Left ventricle myocardium inferior (tissue), 1 donor: Measurements from ENCODE around the gene DBR1. TPM values are rescaled to one million over a fixed set of nuclear protein-coding genes. Genes with fewer than 3 reads are reported as not detected.

Experiments
- DNase-seq: peaks from one replicate; pipeline ENCODE4 v3.0.0-alpha.2; 2020
- H3K27ac ChIP-seq: fragments of 200-600 bp; replicated peaks from 2 replicates; pipeline ENCODE4 v1.8.0; 2021
- H3K27me3 ChIP-seq: fragments of 200-600 bp; 2 replicates; pipeline ENCODE4 v1.8.0; 2021; ENCODE audit warnings: low read depth
- H3K36me3 ChIP-seq: fragments of 200-600 bp; 2 replicates; pipeline ENCODE4 v1.8.0; 2021
- H3K4me1 ChIP-seq: fragments of 200-600 bp; 2 replicates; pipeline ENCODE4 v1.8.0; 2021
- H3K4me3 ChIP-seq: fragments of 200-600 bp; 2 replicates; pipeline ENCODE4 v1.8.0; 2021; ENCODE audit warnings: mild to moderate bottlenecking, moderate library complexity
- H3K9me3 ChIP-seq: fragments of 200-600 bp; replicated peaks from 2 replicates; pipeline ENCODE4 v1.8.0; 2021
- CTCF ChIP-seq: fragments of 200-600 bp; IDR thresholded peaks from 2 replicates; pipeline ENCODE4 v1.8.0; 2021; ENCODE audit warnings: antibody characterized with exemption, mild to moderate bottlenecking, borderline replicate concordance
- intact Hi-C: fragments of 100-400 bp; cut with micrococcal nuclease; formaldehyde crosslinking; loops from one replicate; pipeline ENCODE4 v1.11.0; 2022
- total RNA-seq: library from RNA; stranded (reverse); fragmentation: NEBNext Ultra II Directional; extraction: Animal tissue kit (Norgen Biotek cat#: 25700); gene quantifications from one replicate; pipeline ENCODE4 v1.2.1, GENCODE V29; 2021
- donor health status: DM: no; HTN: yes; CAD: no; lungs with severe emphysema.

DBR1 gene
- total RNA-seq, 1 donor from 2014 or later = 7.9 TPM

GRCh38 chr3:138203938-138204337, 29.2 kb upstream of the DBR1 start:
- Histone ChIP-seq H3K4me1 (peaks cover 63% of the 10 kb centered on the region), H3K27ac (no peak overlapping the region), H3K4me3 (no peak overlapping the region), H3K36me3 (no peaks in the 10 kb centered on the region), H3K27me3 (no peaks in the 10 kb centered on the region), H3K9me3 (no peaks in the 10 kb centered on the region)
- intact Hi-C loops = no loop called here
- no peak for DNase-seq
- TF ChIP-seq CTCF = no peak

GRCh38 chr3:138202945-138203701, 28.4 kb upstream of the DBR1 start:
- peaks cover 67% of the 10 kb centered on the region for H3K4me1 ChIP-seq
- DNase-seq = no peak
- no peak overlapping the region for H3K27ac ChIP-seq
- TF ChIP-seq CTCF = no peak
- H3K9me3 ChIP-seq = no peaks in the 10 kb centered on the region
- no peaks in the 10 kb centered on the region for H3K27me3 ChIP-seq
- no peaks in the 10 kb centered on the region for H3K36me3 ChIP-seq
- intact Hi-C loops = no loop called here
- no peak overlapping the region for H3K4me3 ChIP-seq

DNA sequence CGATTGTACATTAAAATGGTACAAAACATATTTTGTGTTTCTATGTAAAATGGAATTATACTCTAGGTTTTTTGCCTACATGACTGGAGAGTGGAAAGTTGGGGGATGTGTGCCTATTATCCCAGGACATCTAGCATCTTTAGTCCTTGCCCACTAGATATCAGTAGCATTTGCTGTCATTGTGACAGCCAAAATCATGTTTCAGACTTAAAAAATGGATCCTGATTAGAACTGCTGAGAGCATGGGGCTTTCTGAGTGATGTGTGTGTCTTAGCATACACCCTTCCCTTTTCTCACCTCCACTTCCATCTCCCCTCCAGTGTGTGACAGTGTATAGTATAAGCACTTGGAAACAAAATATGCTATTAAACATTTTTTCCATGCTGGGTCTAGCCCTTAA, 25.7 kb upstream of the DBR1 start:
- no peak for DNase-seq
- Histone ChIP-seq H3K4me1 (peaks cover 65% of the 10 kb centered on the region), H3K9me3 (no peaks in the 10 kb centered on the region), H3K27ac (no peak overlapping the region), H3K4me3 (no peak overlapping the region), H3K27me3 (no peaks in the 10 kb centered on the region), H3K36me3 (no peaks in the 10 kb centered on the region)
- no peak for TF ChIP-seq CTCF
- intact Hi-C loops = no loop called here

- H3K4me1 ChIP-seq = peaks cover 65% of the 10 kb centered on the region
- no peaks in the 10 kb centered on the region for H3K27me3 ChIP-seq
Measured at GRCh38 chr3:138199851-138200250, 25.1 kb upstream of the DBR1 start.

DNA sequence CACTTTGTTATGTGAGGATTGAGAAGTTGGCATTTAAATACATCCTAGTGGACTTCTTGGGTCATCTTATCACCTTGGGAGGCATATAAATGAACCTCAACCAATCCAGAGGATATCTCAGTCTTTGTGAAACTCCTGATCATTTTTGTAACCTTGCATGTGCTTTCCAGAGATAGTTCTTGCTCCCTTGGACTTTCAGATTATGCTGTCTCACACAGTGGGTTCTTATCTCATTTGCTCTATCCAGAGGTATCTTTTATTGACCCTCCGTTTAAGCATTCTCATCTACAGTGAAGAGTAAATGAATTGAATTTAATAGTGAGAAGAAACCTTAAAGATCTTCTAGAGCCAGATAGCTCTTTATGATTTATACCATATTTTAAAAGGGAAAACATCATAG, 22.8 kb upstream of the DBR1 start:
- Histone ChIP-seq H3K27me3 (no peaks in the 10 kb centered on the region), H3K9me3 (no peaks in the 10 kb centered on the region), H3K36me3 (peaks cover 1% of the 10 kb centered on the region), H3K4me1 (peaks cover 46% of the 10 kb centered on the region), H3K4me3 (no peak overlapping the region), H3K27ac (no peak overlapping the region)
- intact Hi-C loops = no loop called here
- TF ChIP-seq CTCF = no peak
- no peak for DNase-seq

More at GRCh38 chr3:138199851-138200250, 25.1 kb upstream of the DBR1 start:
- Histone ChIP-seq H3K27ac (no peak overlapping the region), H3K36me3 (no peaks in the 10 kb centered on the region), H3K4me3 (no peak overlapping the region), H3K9me3 (no peaks in the 10 kb centered on the region)
- intact Hi-C loops = no loop called here
- no peak for TF ChIP-seq CTCF
- no peak for DNase-seq
